MCF 10A (cell line): ENCODE results near the gene AP1S3. TPM values are rescaled to one million over a fixed set of nuclear protein-coding genes. Genes with fewer than 3 reads are reported as not detected.

Experiments used
- BruUV-seq: library from RNA; stranded (reverse); fragments of 400-500 nt; replicated peaks from 2 replicates; lab custom pipeline; 2021; lab: Mats Ljungman, UMichigan
- CTCF ChIA-PET: fragments of 300-600 bp; sonication (Branson Sonifier 250); formaldehyde crosslinking; extraction: SDS; loops from one replicate; lab custom pipeline; 2021; ENCODE audit warnings: antibody characterized with exemption, inconsistent platforms; lab: Yijun Ruan, JAX
- POLR2A ChIA-PET: fragments of 300-600, 350-650 bp; sonication (Branson Sonifier 250); formaldehyde crosslinking; extraction: SDS; loops from one replicate; lab custom pipeline; 2020; ENCODE audit warnings: antibody characterized with exemption, inconsistent platforms; lab: Yijun Ruan, JAX
- DNase-seq: peaks from one replicate; pipeline ENCODE4 v3.0.0-alpha.2; 2018; ENCODE audit not compliant: unreplicated experiment
- H3K27ac Mint-ChIP-seq: one replicate; pipeline ENCODE4 v1.8.0; 2022; ENCODE audit warnings: mild to moderate bottlenecking, low read depth, mixed read lengths; ENCODE audit not compliant: unreplicated experiment
- H3K27me3 Mint-ChIP-seq: one replicate; pipeline ENCODE4 v1.8.0; 2022; ENCODE audit warnings: mixed read lengths; ENCODE audit not compliant: insufficient read depth, unreplicated experiment
- H3K36me3 Mint-ChIP-seq: one replicate; pipeline ENCODE4 v1.8.0; 2022; ENCODE audit warnings: mild to moderate bottlenecking, moderate library complexity, mixed read lengths; ENCODE audit not compliant: insufficient read depth, unreplicated experiment
- H3K4me1 Mint-ChIP-seq: one replicate; pipeline ENCODE4 v1.8.0; 2022; ENCODE audit warnings: mixed read lengths; ENCODE audit not compliant: insufficient read depth, unreplicated experiment
- H3K4me3 Mint-ChIP-seq: one replicate; pipeline ENCODE4 v1.8.0; 2022; ENCODE audit warnings: mild to moderate bottlenecking, moderate library complexity, mixed read lengths; ENCODE audit not compliant: unreplicated experiment
- H3K9me3 Mint-ChIP-seq: one replicate; pipeline ENCODE4 v1.8.0; 2022; ENCODE audit warnings: mixed read lengths; ENCODE audit not compliant: unreplicated experiment
- intact Hi-C: fragments of 100-400 bp; cut with micrococcal nuclease; formaldehyde crosslinking; loops from 2 replicates; pipeline ENCODE4 v1.14.1; 2022
- total RNA-seq: library from RNA; stranded (reverse); gene quantifications from 2 replicates; pipeline ENCODE4 v1.2.3, GENCODE V29; 2022
- TF ChIP-seq, protein P1 (sequence below): fragments of 200-600 bp; IDR thresholded peaks from one replicate; pipeline ENCODE4 v1.8.0; 2022; ENCODE audit warnings: antibody characterized with exemption, mild to moderate bottlenecking; ENCODE audit not compliant: unreplicated experiment

Gene AP1S3
- total RNA-seq, 1 experiment from 2014 or later, result 57.7 TPM

DNA sequence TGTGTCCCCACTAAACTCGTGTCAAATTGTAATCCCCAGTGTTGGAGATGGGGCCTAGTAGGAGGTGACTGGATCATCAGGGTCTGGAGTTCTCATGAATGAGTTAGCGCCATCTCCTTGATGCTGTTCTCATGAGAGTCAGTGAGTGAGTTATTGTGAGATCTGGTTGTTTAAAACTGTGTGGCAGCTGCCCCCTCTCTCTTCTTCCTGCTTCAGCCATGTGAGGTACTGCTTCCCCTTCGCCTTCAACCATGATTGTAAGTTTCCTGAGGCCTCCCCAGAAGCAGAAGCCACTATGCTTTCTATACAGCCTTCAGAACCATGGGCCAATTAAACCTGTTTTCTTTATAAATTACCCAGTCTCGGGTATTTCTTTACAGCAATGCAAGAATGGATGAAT, 50.4 kb downstream of the AP1S3 start:
- peak overlapping the region; percentile 18 for H3K27ac Mint-ChIP-seq
- no peak overlapping the region for H3K4me3 Mint-ChIP-seq
- no peaks in the 10 kb centered on the region for H3K9me3 Mint-ChIP-seq
- no peaks in the 10 kb centered on the region for H3K27me3 Mint-ChIP-seq
- intact Hi-C loops, result no loop called here
- H3K4me1 Mint-ChIP-seq, result no peaks in the 10 kb centered on the region
- no peak for DNase-seq
- no TSS peak for BruUV-seq
- TF ChIP-seq, protein P1, sequence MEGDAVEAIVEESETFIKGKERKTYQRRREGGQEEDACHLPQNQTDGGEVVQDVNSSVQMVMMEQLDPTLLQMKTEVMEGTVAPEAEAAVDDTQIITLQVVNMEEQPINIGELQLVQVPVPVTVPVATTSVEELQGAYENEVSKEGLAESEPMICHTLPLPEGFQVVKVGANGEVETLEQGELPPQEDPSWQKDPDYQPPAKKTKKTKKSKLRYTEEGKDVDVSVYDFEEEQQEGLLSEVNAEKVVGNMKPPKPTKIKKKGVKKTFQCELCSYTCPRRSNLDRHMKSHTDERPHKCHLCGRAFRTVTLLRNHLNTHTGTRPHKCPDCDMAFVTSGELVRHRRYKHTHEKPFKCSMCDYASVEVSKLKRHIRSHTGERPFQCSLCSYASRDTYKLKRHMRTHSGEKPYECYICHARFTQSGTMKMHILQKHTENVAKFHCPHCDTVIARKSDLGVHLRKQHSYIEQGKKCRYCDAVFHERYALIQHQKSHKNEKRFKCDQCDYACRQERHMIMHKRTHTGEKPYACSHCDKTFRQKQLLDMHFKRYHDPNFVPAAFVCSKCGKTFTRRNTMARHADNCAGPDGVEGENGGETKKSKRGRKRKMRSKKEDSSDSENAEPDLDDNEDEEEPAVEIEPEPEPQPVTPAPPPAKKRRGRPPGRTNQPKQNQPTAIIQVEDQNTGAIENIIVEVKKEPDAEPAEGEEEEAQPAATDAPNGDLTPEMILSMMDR, result no peak
- POLR2A ChIA-PET, result no interaction called here
- H3K36me3 Mint-ChIP-seq, result no peaks in the 10 kb centered on the region
- CTCF ChIA-PET, result interaction anchor here (0.6 to 2.3 kb wide), 4 partner anchors 9 to 185 kb away, joined by 3 to 11 read pairs (median 6); partner anchors contain the start of gene SCG2

DNA sequence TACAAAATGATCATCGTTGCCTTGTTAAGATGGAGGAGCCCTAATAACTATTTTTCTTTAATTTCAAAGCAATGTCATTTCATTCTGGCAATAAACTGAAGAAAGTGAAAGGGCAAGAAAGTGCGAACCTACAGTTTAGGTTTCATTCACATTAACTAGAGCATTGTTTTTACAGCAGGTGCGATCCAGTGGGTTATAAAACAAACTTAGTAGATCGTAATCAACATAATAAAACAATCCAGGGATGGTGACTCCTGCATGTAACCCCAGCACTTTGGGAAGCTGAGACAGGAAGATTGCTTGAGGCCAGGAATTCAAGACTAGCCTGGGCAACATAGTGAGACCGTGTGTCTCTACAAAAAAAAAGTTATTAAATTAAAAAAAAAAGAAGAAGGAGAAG, 51.1 kb downstream of the AP1S3 start:
- no peak overlapping the region for H3K27ac Mint-ChIP-seq
- H3K27me3 Mint-ChIP-seq, result no peaks in the 10 kb centered on the region
- TF ChIP-seq, protein P1, result no peak
- POLR2A ChIA-PET, result interaction anchor here (0.9 kb wide), 1 partner anchor 33 kb away, joined by 3 read pairs; no protein-coding TSS in a partner anchor
- no peak overlapping the region for H3K4me3 Mint-ChIP-seq
- no peaks in the 10 kb centered on the region for H3K9me3 Mint-ChIP-seq
- DNase-seq, result no peak
- no peaks in the 10 kb centered on the region for H3K36me3 Mint-ChIP-seq
- intact Hi-C loops, result no loop called here
- BruUV-seq, result no TSS peak
- no peaks in the 10 kb centered on the region for H3K4me1 Mint-ChIP-seq
- CTCF ChIA-PET, result interaction anchor here (0.6 to 0.7 kb wide), 2 partner anchors 11 to 184 kb away, joined by 3 to 4 read pairs; partner anchors contain the start of gene SCG2

DNA sequence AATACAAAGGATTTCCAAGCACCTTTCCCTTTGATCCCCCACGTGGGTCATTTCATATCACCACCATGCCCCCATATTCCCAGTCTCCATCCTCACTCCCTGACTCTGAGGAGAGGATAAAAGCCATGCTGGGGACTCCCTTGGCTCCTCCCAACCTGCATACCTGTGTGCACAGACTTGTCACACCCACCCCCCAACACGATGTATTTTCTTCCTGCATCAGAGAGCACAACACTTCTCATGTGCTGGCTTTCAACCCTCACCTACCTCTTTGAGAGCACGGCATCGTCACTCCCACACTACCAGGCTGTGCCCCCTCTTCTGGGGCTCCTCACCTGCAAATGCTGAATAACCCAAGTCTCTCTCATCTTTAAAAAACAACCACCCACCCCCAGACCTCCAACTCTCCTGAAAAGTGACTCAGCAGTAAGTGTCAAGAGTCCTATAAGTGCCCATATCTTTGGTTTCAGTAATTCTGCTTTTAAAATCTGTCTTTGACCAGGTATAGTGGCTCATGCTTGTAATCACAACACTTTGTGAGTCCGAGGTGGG, 53.1 kb downstream of the AP1S3 start:
- CTCF ChIA-PET, result interaction anchor here (1.0 kb wide), 1 partner anchor 812 kb away, joined by 4 read pairs; no protein-coding TSS in a partner anchor
- no peak overlapping the region for H3K4me3 Mint-ChIP-seq
- H3K27ac Mint-ChIP-seq, result peak overlapping the region; percentile 23
- TF ChIP-seq, protein P1, result no peak
- H3K4me1 Mint-ChIP-seq, result no peaks in the 10 kb centered on the region
- no TSS peak for BruUV-seq
- no peak for DNase-seq
- POLR2A ChIA-PET, result no interaction called here
- no peaks in the 10 kb centered on the region for H3K9me3 Mint-ChIP-seq
- no peaks in the 10 kb centered on the region for H3K27me3 Mint-ChIP-seq
- H3K36me3 Mint-ChIP-seq, result no peaks in the 10 kb centered on the region
- intact Hi-C loops, result no loop called here

DNA sequence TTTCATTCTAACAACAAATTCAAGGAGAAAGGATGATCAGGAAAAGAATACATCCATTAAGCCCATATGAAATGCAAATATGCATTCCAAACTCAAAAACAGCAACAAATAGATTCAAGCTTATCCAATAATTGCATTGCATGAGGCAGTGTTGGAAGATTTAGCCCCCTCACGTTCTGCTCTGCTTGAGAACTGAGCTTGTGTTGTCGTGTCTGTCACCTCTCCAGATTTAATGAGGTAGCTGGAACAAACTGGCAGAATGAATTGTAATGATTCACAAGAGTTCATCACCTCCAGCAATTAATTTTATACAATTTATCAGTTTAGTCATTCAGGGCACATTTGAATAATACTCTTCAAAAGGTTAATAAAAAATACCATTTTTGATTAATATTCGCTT, 54.8 kb downstream of the AP1S3 start:
- Mint-ChIP-seq H3K4me1 (no peaks in the 10 kb centered on the region), H3K4me3 (no peak overlapping the region), H3K9me3 (no peaks in the 10 kb centered on the region), H3K27me3 (no peaks in the 10 kb centered on the region), H3K36me3 (peaks cover 6% of the 10 kb centered on the region), H3K27ac (no peak overlapping the region)
- ChIA-PET CTCF (interaction anchor here (0.7 to 1.2 kb wide), 4 partner anchors 15 to 60 kb away, joined by 3 to 4 read pairs (median 3); no protein-coding TSS in a partner anchor), POLR2A (interaction anchor here (1.2 kb wide), 1 partner anchor 54 kb away, joined by 5 read pairs; the partner anchor contains the start of gene AP1S3)
- intact Hi-C loops, result no loop called here
- TF ChIP-seq, protein P1, result no peak
- DNase-seq, result no peak
- BruUV-seq, result no TSS peak
